Chondrocyte (in vitro differentiated cells): ENCODE results near the gene SSBP3. TPM values are rescaled to one million over a fixed set of nuclear protein-coding genes. Genes with fewer than 3 reads are reported as not detected.

ENCODE experiments used
- DNase-seq: peaks from one replicate; pipeline ENCODE4 v3.0.0; 2021; ENCODE audit warnings: mixed read lengths, low spot score
- H3K27ac Mint-ChIP-seq: one replicate; pipeline ENCODE4 v1.8.0; 2021; ENCODE audit warnings: mild to moderate bottlenecking, moderate library complexity, mixed read lengths; ENCODE audit not compliant: unreplicated experiment
- H3K27me3 Mint-ChIP-seq: 2 replicates; pipeline ENCODE4 v1.8.0; 2021; ENCODE audit warnings: low read depth, mixed read lengths
- H3K36me3 Mint-ChIP-seq: 2 replicates; pipeline ENCODE4 v1.8.0; 2021; ENCODE audit warnings: low read depth, mixed read lengths
- H3K4me1 Mint-ChIP-seq: 2 replicates; pipeline ENCODE4 v1.8.0; 2021; ENCODE audit warnings: low read depth, mild to moderate bottlenecking, mixed read lengths
- H3K4me3 Mint-ChIP-seq: one replicate; pipeline ENCODE4 v1.8.0; 2021; ENCODE audit warnings: mild to moderate bottlenecking, moderate library complexity, mixed read lengths; ENCODE audit not compliant: unreplicated experiment
- H3K9me3 Mint-ChIP-seq: 2 replicates; pipeline ENCODE4 v1.8.0; 2021; ENCODE audit warnings: low read depth, mixed read lengths
- CTCF ChIP-seq: fragments of 200-600 bp; sonication (generic); IDR thresholded peaks from 2 replicates; pipeline ENCODE4 v1.5.0; 2021; ENCODE audit warnings: antibody characterized with exemption, mild to moderate bottlenecking, moderate library complexity
- total RNA-seq: library from RNA; stranded (reverse); gene quantifications from 3 replicates; pipeline ENCODE4 v1.2.1, GENCODE V29; 2021

SSBP3 gene
- total RNA-seq, 1 donor from 2014 or later = 22.0 TPM

- no peaks in the 10 kb centered on the region for H3K36me3 Mint-ChIP-seq
- peaks cover 37% of the 10 kb centered on the region for H3K4me1 Mint-ChIP-seq
- H3K27ac Mint-ChIP-seq = peak overlapping the region; percentile 97
- no peaks in the 10 kb centered on the region for H3K27me3 Mint-ChIP-seq
- no peak for TF ChIP-seq CTCF
- H3K4me3 Mint-ChIP-seq = peak overlapping the region; percentile 58
- no peaks in the 10 kb centered on the region for H3K9me3 Mint-ChIP-seq
- no peak for DNase-seq
Measured at GRCh38 chr1:54335755-54336108, 70.5 kb downstream of the SSBP3 start.

GRCh38 chr1:54335011-54335754 lies 71.0 kb downstream of the SSBP3 start:
- no peaks in the 10 kb centered on the region for H3K36me3 Mint-ChIP-seq
- no peak for DNase-seq
- no peaks in the 10 kb centered on the region for H3K27me3 Mint-ChIP-seq
- H3K27ac Mint-ChIP-seq = peak overlapping the region; percentile 97
- peak overlapping the region; percentile 58 for H3K4me3 Mint-ChIP-seq
- H3K4me1 Mint-ChIP-seq = peaks cover 37% of the 10 kb centered on the region
- TF ChIP-seq CTCF = no peak
- no peaks in the 10 kb centered on the region for H3K9me3 Mint-ChIP-seq

- DNase-seq = no peak
- Mint-ChIP-seq H3K4me1 (peaks cover 33% of the 10 kb centered on the region), H3K27ac (no peak overlapping the region), H3K9me3 (no peaks in the 10 kb centered on the region), H3K4me3 (no peak overlapping the region), H3K27me3 (no peaks in the 10 kb centered on the region), H3K36me3 (no peaks in the 10 kb centered on the region)
- TF ChIP-seq CTCF = no peak
Measured at GRCh38 chr1:54332781-54333585, 73.2 kb downstream of the SSBP3 start.

- peaks cover 42% of the 10 kb centered on the region for H3K4me1 Mint-ChIP-seq
- no peaks in the 10 kb centered on the region for H3K27me3 Mint-ChIP-seq
- no peaks in the 10 kb centered on the region for H3K9me3 Mint-ChIP-seq
- no peak overlapping the region for H3K27ac Mint-ChIP-seq
- TF ChIP-seq CTCF = no peak
- H3K4me3 Mint-ChIP-seq = no peak overlapping the region
- DNase-seq = no peak
- H3K36me3 Mint-ChIP-seq = no peaks in the 10 kb centered on the region
Measured at GRCh38 chr1:54331843-54332463, 74.2 kb downstream of the SSBP3 start.

- no peak for TF ChIP-seq CTCF
- DNase-seq = no peak
- no peaks in the 10 kb centered on the region for H3K36me3 Mint-ChIP-seq
- H3K9me3 Mint-ChIP-seq = no peaks in the 10 kb centered on the region
- H3K4me1 Mint-ChIP-seq = peaks cover 38% of the 10 kb centered on the region
- H3K4me3 Mint-ChIP-seq = no peak overlapping the region
- no peaks in the 10 kb centered on the region for H3K27me3 Mint-ChIP-seq
- H3K27ac Mint-ChIP-seq = no peak overlapping the region
Measured at GRCh38 chr1:54331091-54331772, 75.0 kb downstream of the SSBP3 start.
